ENCODE data around the gene MINK1. TPM values are rescaled to one million over a fixed set of nuclear protein-coding genes. Genes with fewer than 3 reads are reported as not detected.

The MINK1 gene
- total RNA-seq, 1 donor from 2014 or later: 65.3 TPM

GRCh38 chr17:4886830-4887229 is 53.7 kb downstream of the MINK1 start:
- ChIA-PET CTCF (interaction anchor here (0.9 kb wide), 2 partner anchors 150 to 177 kb away, joined by 4 to 5 read pairs; partner anchors contain the start of gene ARRB2), POLR2A (interaction anchor here (0.6 kb wide), 1 partner anchor 162 kb away, joined by 4 read pairs; no protein-coding TSS in a partner anchor)
- peaks cover 54% of the 10 kb centered on the region for H3K36me3 Mint-ChIP-seq (ENCODE audit: low read depth)
- H3K4me1 Mint-ChIP-seq: peaks cover 9% of the 10 kb centered on the region
- TF ChIP-seq, protein P1, sequence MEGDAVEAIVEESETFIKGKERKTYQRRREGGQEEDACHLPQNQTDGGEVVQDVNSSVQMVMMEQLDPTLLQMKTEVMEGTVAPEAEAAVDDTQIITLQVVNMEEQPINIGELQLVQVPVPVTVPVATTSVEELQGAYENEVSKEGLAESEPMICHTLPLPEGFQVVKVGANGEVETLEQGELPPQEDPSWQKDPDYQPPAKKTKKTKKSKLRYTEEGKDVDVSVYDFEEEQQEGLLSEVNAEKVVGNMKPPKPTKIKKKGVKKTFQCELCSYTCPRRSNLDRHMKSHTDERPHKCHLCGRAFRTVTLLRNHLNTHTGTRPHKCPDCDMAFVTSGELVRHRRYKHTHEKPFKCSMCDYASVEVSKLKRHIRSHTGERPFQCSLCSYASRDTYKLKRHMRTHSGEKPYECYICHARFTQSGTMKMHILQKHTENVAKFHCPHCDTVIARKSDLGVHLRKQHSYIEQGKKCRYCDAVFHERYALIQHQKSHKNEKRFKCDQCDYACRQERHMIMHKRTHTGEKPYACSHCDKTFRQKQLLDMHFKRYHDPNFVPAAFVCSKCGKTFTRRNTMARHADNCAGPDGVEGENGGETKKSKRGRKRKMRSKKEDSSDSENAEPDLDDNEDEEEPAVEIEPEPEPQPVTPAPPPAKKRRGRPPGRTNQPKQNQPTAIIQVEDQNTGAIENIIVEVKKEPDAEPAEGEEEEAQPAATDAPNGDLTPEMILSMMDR (IDR thresholded peaks at IDR 0.05): no peak
- H3K27me3 Mint-ChIP-seq: no peaks in the 10 kb centered on the region
- intact Hi-C loops (cut with micrococcal nuclease): no loop called here
- H3K27ac Mint-ChIP-seq: no peak overlapping the region
- no peak overlapping the region for H3K4me3 Mint-ChIP-seq
- DNase-seq (no peak), ATAC-seq (ENCODE audit: low read depth) (no peak)
- no peaks in the 10 kb centered on the region for H3K9me3 Mint-ChIP-seq

- DNase-seq (no peak), ATAC-seq (ENCODE audit: low read depth) (no peak)
- Mint-ChIP-seq H3K36me3 (ENCODE audit: low read depth) (peaks cover 58% of the 10 kb centered on the region), H3K27ac (no peak overlapping the region), H3K9me3 (no peaks in the 10 kb centered on the region), H3K27me3 (no peaks in the 10 kb centered on the region), H3K4me3 (no peak overlapping the region), H3K4me1 (peaks cover 4% of the 10 kb centered on the region)
- ChIA-PET POLR2A (no interaction called here), CTCF (interaction anchor here (0.6 to 1.7 kb wide), 3 partner anchors 177 to 321 kb away, joined by 3 to 6 read pairs (median 5); partner anchors contain the start of gene ARRB2)
- TF ChIP-seq, protein P1 (IDR thresholded peaks at IDR 0.05): no peak
- intact Hi-C loops (cut with micrococcal nuclease): no loop called here
These were observed 54.4 kb downstream of the MINK1 start for GRCh38 chr17:4887581-4887980.

GRCh38 chr17:4891411-4892410 is 58.6 kb downstream of the MINK1 start:
- POLR2A ChIA-PET: interaction anchor here (0.7 kb wide), 1 partner anchor 522 kb away, joined by 3 read pairs; no protein-coding TSS in a partner anchor
- no peak for DNase-seq
- Mint-ChIP-seq H3K4me1 (peaks cover 4% of the 10 kb centered on the region), H3K27ac (no peak overlapping the region), H3K9me3 (no peaks in the 10 kb centered on the region), H3K4me3 (no peak overlapping the region), H3K36me3 (ENCODE audit: low read depth) (peaks cover 58% of the 10 kb centered on the region), H3K27me3 (no peaks in the 10 kb centered on the region)
- TF ChIP-seq, protein P1 (IDR thresholded peaks at IDR 0.05): no peak
- ATAC-seq (ENCODE audit: low read depth): no peak
- CTCF ChIA-PET: interaction anchor here (0.7 kb wide), 1 partner anchor 7 kb away, joined by 3 read pairs; the partner anchor contains the start of gene C17orf107
- intact Hi-C loops (cut with micrococcal nuclease): no loop called here

DNA sequence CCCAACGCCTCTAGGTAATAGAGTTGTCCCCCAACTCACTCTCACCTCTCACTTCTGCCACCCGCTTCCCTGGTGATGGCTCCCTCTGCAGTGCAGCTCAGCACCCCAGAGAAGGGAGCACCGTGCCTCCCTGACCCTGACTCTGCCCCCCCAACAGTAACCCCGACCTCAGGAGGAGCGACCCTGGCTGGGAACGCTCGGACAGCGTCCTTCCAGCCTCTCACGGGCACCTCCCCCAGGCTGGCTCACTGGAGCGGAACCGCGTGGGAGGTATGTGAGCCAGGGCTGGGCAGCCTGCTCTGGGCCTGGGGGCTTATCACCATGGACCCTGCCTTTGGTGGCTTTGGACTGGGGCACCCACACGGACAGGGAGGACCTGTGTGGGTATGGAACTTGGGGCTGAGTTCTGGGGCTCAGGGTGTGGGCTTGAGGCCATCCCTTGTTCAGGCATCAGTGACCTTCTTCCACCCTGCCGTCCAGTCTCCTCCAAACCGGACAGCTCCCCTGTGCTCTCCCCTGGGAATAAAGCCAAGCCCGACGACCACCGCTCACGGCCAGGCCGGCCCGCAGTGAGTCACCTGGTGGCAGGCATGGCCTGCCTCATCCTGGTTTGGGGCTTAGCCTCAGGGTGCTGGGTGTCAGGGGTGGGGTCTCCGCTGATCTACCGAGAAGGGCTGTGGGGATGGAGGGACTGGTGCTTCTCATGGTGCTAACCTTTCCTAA is 59.5 kb downstream of the MINK1 start:
- H3K9me3 Mint-ChIP-seq: no peaks in the 10 kb centered on the region
- intact Hi-C loops (cut with micrococcal nuclease): no loop called here
- DNase-seq (no peak), ATAC-seq (ENCODE audit: low read depth) (no peak)
- TF ChIP-seq, protein P1 (IDR thresholded peaks at IDR 0.05): no peak
- H3K27me3 Mint-ChIP-seq: no peaks in the 10 kb centered on the region
- ChIA-PET POLR2A (no interaction called here), CTCF (interaction anchor here (0.6 kb wide), 1 partner anchor 468 kb away, joined by 4 read pairs; no protein-coding TSS in a partner anchor)
- H3K4me1 Mint-ChIP-seq: peaks cover 4% of the 10 kb centered on the region
- no peak overlapping the region for H3K4me3 Mint-ChIP-seq
- peaks cover 55% of the 10 kb centered on the region for H3K36me3 Mint-ChIP-seq (ENCODE audit: low read depth)
- H3K27ac Mint-ChIP-seq: no peak overlapping the region
